Measurements from ENCODE around the gene IFRD2.
A peak's percentile ranks its signal among the peaks of the same experiment; 100 is the strongest.

The IFRD2 gene

DNA sequence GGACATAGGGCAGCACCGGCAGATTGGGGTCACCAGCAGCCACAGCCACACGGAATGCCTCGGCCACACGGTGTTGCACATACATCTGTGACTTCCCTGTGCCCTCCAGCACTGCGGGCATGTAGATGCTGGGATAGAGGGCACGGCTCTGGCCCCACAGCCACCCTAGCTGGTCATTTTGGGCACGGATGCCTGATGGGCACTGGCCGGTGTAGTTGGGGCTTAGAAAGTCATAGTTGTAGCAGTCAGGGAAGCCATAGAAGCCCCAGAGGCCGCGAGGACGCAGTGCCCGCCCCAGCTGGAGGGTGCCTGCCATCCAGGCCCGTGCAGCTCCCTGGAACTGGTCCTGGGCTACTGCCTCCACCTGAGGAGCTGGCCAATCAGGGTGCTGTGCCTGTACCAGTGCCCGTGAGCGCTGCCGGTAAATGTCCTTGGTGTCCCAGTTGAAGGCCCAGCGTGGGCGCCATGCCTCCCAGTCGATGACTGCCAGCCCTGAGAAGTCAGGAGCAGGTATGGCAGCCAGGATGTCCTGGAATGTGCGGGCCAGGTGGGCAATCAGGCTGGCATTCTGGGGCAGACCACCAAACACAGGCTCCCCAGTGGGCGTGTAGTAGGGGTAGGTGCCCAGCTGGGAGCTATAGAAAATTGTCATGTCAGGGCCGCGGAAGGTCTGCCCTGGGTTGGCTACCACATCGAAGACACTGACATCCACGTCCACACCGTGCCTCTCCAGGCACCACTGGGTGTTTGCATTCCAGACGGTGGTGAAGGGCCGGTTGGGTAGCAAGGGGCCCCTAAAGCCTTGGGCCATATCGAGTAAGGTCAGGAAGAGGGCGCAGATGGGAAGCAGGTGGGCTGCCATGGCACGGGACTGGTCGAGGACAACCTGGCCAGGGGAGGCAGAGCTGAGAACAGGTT lies 10.1 kb upstream of the IFRD2 start:
- no peak for DNase-seq (ENCODE audit: low read depth)

DNA sequence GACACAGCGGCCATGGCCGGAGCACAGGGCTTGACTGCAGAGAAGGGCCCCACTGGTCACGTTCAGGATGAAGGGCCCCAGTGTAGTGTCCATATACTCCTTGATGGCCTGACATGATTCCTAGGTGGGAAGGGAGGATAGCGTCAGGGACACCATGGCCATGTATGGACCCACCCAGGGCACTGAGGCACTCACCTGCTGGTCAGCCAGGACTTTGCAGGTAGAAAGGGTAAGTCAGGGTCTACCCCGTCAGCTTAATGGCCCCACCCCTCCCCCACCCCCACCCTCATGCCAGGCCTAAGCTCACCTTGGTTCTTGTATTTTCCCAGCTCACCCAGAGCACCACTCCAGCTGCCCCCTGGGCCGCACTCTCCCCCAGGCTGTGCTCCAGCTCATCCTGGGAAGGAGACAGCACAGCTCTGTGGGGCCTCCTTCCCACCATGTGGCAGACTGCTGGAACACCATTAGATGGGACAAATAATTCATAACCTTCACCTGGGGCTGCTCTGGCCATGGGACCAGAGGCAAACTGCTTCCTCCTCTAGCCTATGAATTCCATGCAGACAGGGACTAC lies 8.5 kb upstream of the IFRD2 start:
- no peak for DNase-seq (ENCODE audit: low read depth)

DNA sequence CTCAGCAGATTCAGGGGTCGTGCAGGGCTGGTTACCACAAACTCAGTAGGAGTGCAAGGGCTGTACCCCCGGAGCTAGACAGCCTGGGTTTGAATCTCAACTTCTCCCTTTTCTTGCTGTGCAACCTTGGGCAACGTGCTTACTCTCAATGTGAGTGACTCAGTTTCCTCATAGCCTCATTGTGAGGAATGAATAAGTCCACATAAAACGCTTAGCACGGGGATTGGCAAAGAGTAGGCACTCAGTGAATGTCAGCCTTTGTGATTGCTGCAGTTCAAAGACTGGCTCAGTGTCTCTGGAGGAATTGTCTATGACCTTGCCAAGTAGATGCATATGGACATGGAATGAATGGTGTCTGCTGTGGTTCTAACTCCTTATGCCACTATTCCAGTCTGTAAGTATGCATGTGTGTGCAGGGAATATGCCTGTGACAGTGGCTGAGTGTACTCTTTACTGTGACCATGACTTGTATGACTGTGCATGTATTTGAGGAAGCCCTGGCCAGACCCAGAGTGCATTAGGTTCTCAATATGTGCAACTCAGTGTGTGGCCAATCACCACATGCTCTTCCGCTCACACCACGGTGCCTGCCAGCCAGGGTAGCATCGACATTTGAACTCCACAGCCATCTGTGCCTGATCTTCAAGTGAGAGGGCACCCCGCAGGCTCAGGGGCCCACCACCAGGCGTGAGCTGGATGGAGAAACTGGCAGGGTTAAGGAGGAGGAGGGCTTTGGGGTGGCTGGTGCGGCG lies 7.9 kb upstream of the IFRD2 start:
- no peak for DNase-seq (ENCODE audit: low read depth)

DNA sequence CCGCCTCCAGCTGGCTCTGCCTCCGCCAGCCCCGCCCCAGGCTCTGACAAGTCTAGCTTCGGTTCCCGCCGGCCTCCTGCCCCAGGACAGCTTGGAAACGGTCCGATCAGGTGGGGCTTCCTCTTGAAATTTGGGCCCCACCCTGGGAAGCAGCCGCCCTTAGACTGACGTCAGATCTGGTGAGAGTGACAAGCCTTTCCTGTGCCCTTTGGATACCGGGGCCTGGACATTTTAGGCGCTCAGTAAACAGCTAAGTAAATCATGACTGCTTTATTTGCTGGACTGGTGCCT lies 7.4 kb upstream of the IFRD2 start:
- DNase-seq (ENCODE audit: low read depth) = no peak

DNA sequence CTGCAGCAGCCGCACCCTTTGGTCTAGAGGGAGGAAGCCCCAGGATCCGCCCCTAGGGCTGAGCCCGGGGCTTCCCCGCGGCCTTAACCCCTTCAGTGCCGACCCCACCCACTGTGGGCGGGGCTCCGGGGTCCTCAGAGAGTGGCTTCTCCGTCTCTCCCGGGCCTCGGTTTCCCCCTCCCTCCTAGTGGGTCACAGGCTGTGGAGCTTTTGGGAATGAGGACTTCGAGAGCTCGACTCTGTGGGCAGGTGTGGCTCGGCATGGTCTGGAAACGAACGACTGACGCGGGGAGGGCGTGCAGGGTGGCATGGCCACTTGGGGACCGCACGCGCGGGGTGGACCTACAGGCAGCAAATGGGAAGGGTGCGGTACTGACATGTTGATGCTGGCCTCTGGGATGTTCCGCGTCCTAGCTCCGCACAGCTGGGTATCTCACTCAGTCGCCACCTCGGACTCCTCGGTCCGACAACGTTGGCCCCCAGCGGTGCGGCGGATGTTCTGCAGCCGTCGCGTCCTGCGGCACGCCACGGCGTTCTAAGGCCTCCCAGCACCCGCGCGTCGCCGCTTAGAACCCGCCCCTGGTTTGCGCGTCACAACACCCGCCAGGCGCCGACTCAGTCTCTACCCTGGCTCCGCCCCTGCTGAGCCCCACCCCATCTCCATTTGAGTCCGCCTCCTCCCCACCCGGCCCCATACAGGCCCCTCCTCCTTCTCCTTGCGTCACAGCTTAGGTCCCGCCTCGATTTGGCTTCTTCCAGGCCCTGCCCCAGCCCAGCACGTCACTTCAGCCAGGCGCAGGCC lies 6.8 kb upstream of the IFRD2 start, which contains the start of the genes HYAL3 and NAA80:
TSS of gene HYAL3 (minus strand) at position 570 of the 802 bp plus-strand sequence. CDS start 3,803 bp downstream, outside the sequence.
TSS of gene NAA80 (minus strand) at position 570 of the 802 bp plus-strand sequence. CDS start 1,942 bp downstream, outside the sequence.
- DNase-seq (ENCODE audit: low read depth) = peak; percentile 98

DNA sequence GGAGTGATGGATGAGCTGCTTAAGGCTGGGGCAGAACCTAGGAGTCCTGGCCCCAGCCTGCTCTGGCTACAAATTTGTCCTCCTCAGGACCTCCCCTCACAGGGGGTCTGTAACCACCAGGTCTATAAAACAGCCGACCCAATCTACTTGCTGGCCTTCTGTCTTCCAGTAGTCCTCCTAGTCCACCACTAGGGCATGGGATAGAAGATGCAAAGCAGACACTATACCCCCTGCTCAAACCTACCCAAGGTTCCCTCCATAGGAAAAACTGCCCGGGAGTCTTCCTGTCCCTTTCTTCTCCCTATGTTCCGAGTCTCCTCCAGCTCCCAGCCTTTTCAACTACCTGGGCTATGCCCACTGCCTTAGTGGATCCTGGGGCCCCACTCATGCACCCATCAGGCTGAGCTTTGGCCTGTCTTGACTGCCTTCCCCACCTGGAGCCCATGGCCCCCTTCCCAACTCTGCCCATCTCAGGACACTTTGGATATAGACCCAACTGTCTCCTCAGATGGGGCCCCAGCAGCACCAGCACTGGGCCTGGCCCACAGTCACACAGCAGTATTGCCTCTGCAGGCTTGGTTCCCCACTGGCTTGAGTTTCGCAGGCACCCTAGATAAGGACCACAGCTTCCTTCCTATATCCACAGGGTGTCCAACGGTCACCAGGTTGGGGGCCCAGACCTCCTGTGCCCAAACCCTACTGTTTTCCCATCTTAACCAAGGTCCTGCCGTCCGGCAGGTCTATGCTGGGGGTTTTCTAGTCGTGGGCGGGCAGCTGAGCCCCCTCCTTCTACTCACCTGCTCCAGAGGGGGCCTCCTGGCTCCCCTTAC lies 5.9 kb upstream of the IFRD2 start:
- DNase-seq (ENCODE audit: low read depth) = no peak

DNA sequence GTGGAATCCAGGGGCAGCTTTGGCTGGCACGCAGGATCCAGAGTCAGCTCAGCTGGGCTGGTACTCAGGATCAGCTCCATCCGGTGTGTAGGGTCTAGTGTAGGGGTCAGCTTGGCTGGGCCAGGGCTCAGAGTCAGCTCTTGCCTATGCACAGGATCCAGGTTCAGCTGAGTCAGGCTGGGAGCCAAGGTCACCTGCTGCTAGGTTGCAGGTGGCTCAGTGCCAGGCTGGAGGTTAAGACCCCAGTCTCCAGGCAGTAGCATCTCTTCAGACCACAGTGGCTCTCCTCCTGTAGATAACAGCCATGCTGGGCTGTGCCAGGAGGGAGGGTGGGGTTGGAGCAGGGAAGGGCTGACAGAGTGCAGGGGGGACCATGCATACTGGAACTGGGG lies 5.2 kb upstream of the IFRD2 start:
- no peak for DNase-seq (ENCODE audit: low read depth)

DNA sequence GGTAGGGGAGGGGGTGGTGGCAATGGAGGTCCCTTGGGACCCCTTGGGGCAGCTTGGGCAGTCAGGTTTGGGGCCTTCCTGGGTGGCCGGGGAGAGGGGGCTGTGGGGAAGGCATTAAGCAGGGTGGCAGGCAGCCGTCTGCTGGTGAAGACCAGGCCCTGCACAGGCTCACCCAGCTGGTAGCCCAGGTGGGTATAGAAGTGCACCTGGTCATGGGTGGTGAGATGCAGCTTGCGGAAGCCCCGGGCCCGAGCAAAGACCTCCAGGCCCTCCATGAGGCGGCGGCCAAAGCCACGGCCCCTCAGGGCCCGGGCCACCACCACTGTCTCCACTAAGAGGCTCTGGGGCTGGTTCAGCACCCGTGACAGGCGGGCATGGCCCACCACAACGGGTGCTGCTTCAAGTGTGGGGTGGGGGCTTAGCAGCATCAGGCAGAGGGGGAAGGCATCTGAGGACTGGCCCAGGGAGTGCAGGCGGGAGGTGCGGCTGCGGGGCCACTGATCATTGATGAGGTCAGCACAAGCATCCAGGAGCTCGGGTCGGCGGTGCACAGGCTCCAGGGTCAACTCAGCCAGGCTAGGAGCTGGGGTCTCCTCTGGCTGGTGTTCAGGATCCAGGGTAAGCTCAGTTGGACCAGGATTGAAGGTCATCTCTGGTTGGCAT lies 4.6 kb upstream of the IFRD2 start:
- no peak for DNase-seq (ENCODE audit: low read depth)

DNA sequence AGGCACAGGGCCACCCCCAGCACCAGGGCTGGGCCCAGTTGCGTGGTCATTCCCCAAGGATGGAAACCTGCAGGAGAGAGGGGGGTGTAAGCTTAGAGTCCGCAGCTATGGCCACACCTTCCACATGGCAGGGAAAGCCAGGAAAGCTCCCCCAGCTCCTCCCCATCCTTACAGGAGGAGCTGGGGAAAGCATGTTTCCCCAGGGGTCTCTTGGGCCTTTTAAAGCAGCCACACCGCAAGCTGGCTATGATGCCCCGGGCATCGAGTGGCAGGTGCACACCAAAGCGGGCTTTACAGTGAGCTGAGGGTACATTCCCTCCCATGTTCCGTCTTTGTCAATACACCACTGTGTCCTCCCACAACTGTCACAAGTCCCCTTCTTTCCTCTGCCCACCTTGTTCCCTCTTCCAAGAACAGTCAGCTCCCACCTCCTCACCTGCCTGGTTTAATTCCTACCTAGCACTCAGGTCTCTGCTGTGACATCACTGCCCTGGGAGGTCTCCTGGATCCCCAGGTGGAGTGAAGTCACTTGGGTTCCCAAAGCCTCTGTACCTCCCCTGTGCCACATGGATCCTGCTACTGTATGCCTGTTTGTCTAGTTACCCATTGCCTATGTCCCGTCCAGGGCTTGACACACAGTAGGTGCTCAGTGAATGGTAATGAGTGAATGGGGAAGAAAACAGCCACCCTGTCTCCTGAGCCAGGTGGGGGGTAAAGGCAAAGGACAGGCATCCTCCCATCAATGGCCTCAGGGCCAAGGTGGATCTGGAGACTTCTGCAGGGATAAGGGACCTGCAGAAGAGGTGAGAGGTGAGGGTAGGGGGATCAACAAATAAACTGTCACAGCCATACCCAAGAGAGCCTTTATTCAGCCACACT lies 3.6 kb upstream of the IFRD2 start:
- DNase-seq (ENCODE audit: low read depth) = no peak

DNA sequence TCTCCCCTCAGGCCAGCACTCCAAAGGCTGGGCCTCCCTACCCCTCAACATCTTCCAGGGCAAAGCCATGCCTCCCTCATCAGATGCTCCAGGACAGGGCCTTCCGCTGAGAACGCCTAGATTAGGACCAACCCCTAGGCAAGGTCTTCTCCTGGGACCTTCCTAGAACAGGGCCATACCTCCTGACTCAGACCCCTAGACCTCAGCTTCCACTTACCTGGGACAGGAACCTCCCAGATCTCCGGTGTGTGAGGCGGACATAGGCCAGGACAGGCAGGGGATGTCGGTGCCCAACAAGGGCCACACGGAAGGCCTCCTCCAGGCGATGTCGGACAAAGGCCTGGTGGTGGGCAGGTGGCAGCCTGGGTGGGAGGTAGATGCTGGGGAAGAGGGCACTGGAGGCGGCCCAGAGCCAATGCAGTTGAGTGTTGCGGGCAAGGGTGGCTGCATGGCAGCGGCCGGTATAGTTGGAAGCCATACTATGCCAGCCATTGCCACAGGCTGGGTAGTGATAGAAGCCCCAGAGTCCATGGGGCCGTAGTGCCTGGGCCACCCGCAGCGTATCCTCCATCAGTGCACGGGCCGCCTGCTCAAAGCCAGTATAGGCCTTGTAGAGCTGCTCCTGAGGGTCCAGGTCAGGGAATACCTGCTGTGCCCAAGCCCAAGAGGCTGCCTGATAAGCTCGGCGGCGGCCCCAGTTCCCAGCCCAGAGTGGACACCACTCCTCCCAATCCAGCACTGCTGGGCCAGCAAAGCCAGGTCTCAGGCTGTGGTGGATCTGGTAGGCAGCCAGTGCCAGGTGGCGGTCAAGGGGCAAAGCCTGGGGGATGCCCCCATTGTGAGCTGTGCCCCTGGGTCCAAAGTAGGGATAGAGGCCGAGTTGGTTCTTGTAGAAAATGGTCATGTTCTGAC lies 2.5 kb upstream of the IFRD2 start:
- no peak for DNase-seq (ENCODE audit: low read depth)

DNA sequence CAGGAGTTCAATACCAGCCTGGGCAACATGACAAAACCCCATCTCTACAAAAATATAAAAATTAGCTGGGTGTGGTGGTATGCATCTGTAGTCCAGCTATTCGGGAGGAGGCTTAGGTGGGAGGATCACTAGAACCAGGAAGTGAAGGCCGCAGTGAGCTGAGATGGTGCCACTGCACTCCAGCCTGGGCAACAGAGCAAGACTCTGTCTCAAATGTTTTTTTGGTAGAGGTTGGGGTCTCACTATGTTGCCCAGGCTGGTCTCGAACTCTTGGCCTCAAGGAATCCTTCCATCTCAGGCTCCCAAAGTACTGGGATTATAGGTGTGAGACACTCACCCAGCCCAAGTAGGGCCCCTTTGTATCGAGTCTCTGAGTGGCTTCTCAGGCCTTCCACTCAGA lies 1.9 kb upstream of the IFRD2 start:
- no peak for DNase-seq (ENCODE audit: low read depth)

DNA sequence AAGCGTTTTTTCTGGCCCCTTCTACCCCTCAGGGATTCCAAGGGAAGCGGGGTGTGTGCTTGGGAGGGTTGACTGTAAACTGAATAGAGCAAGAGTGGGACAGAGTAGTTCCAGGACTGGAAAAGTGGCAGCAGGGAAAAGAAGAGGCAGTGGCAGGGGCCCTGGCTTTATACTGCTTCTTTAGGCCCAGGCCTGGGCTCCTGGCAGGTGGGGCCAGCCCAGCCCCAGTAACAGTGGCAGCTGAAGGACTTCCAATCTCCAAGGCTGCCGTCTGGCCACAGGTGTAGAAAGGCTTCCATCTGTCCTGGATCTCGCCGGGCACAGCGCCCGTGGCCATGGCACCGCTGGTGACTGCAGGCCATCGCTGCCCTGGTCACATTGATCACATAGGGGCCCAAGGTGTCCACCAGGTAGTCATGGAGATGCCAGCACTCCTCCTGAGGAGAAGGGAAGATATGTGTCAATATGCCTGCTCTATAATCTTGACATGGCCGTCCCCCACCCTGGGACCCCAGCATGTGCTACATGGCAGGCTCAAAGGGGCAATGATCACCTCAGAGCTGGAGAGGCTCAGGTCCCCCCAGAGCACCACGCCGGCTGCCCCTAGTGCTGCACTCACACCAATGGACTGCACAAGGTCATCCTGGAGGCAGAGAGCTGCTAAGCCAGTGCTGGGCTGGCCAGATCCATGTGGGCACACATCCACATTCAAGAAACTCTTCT lies 1.0 kb upstream of the IFRD2 start:
- DNase-seq (ENCODE audit: low read depth) = no peak

DNA sequence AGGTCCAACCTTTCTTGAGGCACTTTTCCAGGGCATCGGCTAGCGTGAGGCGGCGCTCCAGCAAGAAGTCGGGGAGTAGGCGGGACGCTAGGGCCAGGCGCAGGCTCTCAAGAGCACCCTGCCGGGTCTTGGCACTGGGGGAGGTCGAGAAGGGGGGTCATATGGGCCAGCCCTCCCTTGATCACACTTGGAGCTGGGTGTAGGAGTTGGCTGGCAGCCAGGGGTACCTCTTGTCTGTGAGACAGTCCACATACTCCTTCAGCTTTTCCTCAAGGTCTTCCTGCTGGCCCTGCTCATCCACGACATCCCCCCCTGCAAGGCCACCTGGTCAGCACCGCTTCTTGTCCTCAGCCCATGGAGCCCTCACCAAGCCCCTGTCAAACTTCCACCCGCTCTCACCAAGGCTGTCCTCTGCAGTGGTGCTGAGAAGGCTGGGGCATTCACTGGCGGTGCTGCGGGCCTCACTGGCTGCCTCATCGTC lies 2.0 kb downstream of the IFRD2 start:
- no peak for DNase-seq (ENCODE audit: low read depth)

DNA sequence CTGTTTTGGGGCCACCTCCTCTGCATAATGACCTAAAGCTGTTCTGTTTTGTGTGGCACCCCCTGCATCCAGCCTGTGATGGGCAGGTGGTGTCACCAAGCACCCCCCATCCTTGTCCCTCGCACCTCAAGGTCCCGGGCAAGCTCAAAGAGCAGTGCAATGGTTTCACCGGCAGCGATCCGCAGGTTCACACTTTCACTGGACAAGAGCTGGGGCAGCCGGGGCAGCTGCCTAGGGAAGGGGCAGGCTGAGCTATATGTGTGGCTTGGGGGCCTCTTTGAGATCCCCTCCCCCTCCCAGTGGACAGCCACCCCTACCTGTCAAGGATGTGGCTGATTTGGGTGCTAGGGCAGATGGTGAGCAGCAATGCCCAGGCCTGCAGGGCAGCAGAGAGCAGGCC lies 3.1 kb downstream of the IFRD2 start:
- no peak for DNase-seq (ENCODE audit: low read depth)

DNA sequence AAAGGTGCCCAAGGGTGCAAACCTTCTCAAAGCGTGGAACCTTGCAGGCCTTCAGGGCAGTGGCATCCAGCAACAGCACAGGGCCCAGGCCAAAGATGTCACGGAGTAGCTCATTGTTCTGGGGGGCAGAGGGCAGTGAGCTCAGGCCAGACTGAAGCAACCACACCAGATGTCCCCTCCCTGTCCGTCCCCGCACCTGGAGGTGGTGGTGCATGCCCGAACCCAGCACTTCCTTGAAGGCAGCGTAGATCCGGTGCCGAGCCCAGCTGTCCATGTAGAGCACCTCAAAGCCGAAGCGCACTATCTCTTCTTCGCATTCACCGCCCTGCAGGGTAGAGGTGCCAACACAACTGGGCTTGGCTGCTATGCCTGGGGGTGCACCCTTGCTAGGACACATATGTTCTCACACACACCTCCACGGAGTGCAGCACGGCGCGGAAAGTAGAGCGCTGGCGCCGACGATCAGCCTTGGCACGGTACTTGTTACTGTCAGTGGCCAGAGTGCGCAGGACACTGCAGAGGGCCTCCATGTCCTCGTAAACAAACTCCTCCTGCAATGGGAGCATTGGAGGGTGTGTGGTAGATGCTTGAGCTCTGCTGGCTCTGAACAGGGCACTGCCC lies 3.7 kb downstream of the IFRD2 start:
- no peak for DNase-seq (ENCODE audit: low read depth)

DNA sequence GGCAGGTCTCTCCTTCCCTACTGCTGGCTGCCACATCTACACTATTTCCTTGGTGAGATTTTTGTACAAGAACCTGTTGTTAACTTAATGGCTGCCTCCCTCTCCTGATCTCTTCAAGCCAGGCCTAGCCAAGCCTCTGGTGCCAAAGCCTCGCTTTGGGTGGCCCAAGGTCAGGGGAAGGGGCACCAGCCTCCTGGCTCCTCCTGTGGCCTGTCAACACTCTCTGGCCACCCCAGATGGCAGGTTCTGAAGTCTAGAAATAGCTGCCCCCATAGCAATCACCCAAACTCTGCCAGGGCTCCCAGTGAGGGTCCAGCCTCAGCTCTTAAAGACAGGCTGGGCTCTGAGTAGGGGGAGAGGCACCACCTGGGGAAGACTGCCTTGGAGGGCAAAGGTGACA lies 5.0 kb downstream of the IFRD2 start:
- no peak for DNase-seq (ENCODE audit: low read depth)

All from activated T-cell treated with anti-CD3 and anti-CD28 coated beads for 1 hour (primary cell).